MM.1S (cell line): ENCODE measurements around the gene PSMC3.

Source experiments
- EZH2phosphoT487 ChIP-seq: fragments of 300-600 bp; sonication (generic); IDR thresholded peaks from 2 replicates; pipeline ENCODE4 v1.6.1; 2018; ENCODE audit warnings: antibody characterized with exemption, low read length
- TF ChIP-seq, protein P1 (sequence below): fragments of 300-600 bp; sonication (generic); IDR thresholded peaks from 2 replicates; pipeline ENCODE4 v1.5.1; 2016; ENCODE audit warnings: antibody characterized with exemption, low read length, mixed read lengths

DNA sequence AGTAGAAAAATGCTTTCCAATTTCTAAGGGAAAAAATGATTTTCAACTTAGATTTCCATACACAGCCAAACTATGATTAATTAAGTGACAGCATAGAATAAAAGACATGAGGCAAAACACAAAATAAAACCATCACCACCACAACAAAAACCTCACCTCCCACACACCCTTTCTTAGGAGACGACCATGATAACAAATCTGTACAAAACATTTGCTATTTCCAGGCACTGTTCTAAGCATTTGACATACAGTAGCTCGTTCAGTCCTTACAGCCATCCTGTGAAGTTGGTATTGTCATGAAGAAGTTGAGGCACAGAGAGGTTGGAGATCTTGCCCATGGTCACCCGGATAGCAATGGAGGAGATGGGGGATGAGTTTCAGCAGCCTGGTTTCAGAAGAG lies 56.6 kb downstream of the PSMC3 start:
- TF ChIP-seq, protein P1, sequence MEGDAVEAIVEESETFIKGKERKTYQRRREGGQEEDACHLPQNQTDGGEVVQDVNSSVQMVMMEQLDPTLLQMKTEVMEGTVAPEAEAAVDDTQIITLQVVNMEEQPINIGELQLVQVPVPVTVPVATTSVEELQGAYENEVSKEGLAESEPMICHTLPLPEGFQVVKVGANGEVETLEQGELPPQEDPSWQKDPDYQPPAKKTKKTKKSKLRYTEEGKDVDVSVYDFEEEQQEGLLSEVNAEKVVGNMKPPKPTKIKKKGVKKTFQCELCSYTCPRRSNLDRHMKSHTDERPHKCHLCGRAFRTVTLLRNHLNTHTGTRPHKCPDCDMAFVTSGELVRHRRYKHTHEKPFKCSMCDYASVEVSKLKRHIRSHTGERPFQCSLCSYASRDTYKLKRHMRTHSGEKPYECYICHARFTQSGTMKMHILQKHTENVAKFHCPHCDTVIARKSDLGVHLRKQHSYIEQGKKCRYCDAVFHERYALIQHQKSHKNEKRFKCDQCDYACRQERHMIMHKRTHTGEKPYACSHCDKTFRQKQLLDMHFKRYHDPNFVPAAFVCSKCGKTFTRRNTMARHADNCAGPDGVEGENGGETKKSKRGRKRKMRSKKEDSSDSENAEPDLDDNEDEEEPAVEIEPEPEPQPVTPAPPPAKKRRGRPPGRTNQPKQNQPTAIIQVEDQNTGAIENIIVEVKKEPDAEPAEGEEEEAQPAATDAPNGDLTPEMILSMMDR, result no peak
- no peak for TF ChIP-seq EZH2phosphoT487
